Measurements from ENCODE around the gene SLC10A7.

Gene SLC10A7

DNA sequence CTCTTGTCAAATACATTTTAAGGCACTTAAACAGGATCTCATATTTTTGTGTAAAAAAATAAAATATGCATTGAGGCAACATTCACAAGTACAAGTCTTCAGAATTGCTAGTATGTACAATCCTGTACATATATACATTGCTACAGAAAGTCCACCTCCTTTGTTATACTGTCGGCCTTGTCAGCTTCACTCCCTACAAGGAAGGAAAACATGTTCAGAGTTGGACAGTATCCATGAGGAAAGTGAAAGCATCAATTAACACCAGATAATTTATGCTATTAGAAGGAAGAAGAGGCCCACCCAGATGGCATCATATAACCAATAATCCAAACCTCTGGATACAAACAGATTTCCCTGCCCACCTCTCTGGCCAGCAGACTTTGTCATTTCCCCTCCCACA, 265.4 kb downstream of the SLC10A7 start:
- Histone ChIP-seq H3K27ac (ENCODE audit: poor library complexity, severe bottlenecking) (no peak overlapping the region), H3K4me1 (ENCODE audit: insufficient read depth, poor library complexity, severe bottlenecking) (no peaks in the 10 kb centered on the region), H3K36me3 (ENCODE audit: low read depth) (no peaks in the 10 kb centered on the region; the same call in 1 of the 2 replicates), H3K9me3 (ENCODE audit: severe bottlenecking) (no peaks in the 10 kb centered on the region), H3K27me3 (ENCODE audit: insufficient read depth, poor library complexity, severe bottlenecking) (no peaks in the 10 kb centered on the region), H3K4me3 (ENCODE audit: severe bottlenecking) (no peak overlapping the region)
- DNase-seq (ENCODE audit: low spot score) (no peak), ATAC-seq (ENCODE audit: low read depth) (no peak)
- no peak for TF ChIP-seq CTCF (IDR thresholded peaks at IDR 0.05; ENCODE audit: poor library complexity, severe bottlenecking)

DNA sequence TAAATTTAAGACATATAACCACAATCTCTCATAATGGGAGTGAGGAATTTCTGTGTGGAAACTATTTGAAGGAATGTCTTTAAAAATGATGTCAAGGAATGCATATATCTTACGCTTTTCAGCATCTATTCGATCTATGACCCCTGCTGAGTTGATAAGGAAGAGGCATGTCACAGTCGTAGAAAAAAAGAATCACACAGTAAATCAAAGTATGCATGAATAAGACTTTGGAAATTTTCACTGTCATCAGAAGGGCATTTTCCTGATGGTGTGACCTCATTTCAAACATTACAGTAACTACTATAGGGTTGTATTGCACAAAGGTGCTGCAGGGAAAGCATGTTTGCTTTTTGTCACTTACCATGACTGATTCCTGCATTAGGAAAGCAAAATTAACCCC, 265.9 kb downstream of the SLC10A7 start:
- TF ChIP-seq CTCF (IDR thresholded peaks at IDR 0.05; ENCODE audit: poor library complexity, severe bottlenecking) = no peak
- ATAC-seq (ENCODE audit: low read depth) = no peak
- Histone ChIP-seq H3K36me3 (ENCODE audit: low read depth) (no peaks in the 10 kb centered on the region; the same call in 1 of the 2 replicates), H3K27me3 (ENCODE audit: insufficient read depth, poor library complexity, severe bottlenecking) (no peaks in the 10 kb centered on the region), H3K4me1 (ENCODE audit: insufficient read depth, poor library complexity, severe bottlenecking) (no peaks in the 10 kb centered on the region), H3K9me3 (ENCODE audit: severe bottlenecking) (no peaks in the 10 kb centered on the region), H3K4me3 (ENCODE audit: severe bottlenecking) (no peak overlapping the region), H3K27ac (ENCODE audit: poor library complexity, severe bottlenecking) (no peak overlapping the region)
- no peak for DNase-seq (ENCODE audit: low spot score)

DNA sequence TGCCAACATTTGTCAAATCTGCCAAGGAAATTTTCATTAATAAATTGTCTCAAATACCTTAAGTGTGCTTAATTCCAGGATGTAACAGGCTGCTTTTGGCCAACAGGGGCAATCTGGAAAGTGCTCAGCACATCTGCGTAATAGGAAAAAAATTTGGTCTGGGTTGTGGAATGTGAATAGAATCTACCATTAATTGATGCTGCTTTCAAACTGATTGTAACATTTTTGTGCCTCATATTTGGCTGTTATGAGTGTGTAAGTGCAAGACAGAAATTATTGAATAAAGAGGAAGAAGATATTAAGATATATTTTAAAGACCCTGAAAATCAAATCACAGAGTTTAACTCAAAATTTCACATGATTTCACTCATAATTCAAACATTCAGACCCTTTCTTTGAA, 266.3 kb downstream of the SLC10A7 start:
- ATAC-seq (ENCODE audit: low read depth) (no peak), DNase-seq (ENCODE audit: low spot score) (no peak)
- Histone ChIP-seq H3K4me1 (ENCODE audit: insufficient read depth, poor library complexity, severe bottlenecking) (no peaks in the 10 kb centered on the region), H3K27ac (ENCODE audit: poor library complexity, severe bottlenecking) (no peak overlapping the region), H3K4me3 (ENCODE audit: severe bottlenecking) (no peak overlapping the region), H3K36me3 (ENCODE audit: low read depth) (no peaks in the 10 kb centered on the region; the same call in 1 of the 2 replicates), H3K9me3 (ENCODE audit: severe bottlenecking) (no peaks in the 10 kb centered on the region), H3K27me3 (ENCODE audit: insufficient read depth, poor library complexity, severe bottlenecking) (no peaks in the 10 kb centered on the region)
- TF ChIP-seq CTCF (IDR thresholded peaks at IDR 0.05; ENCODE audit: poor library complexity, severe bottlenecking) = no peak

GRCh38 chr4:146252969-146253611, 268.6 kb downstream of the SLC10A7 start:
- Histone ChIP-seq H3K9me3 (ENCODE audit: severe bottlenecking) (no peaks in the 10 kb centered on the region), H3K36me3 (ENCODE audit: low read depth) (no peaks in the 10 kb centered on the region; the same call in 1 of the 2 replicates), H3K27me3 (ENCODE audit: insufficient read depth, poor library complexity, severe bottlenecking) (no peaks in the 10 kb centered on the region), H3K27ac (ENCODE audit: poor library complexity, severe bottlenecking) (no peak overlapping the region), H3K4me1 (ENCODE audit: insufficient read depth, poor library complexity, severe bottlenecking) (no peaks in the 10 kb centered on the region), H3K4me3 (ENCODE audit: severe bottlenecking) (no peak overlapping the region)
- ATAC-seq (ENCODE audit: low read depth) (no peak), DNase-seq (ENCODE audit: low spot score) (no peak)
- TF ChIP-seq CTCF (IDR thresholded peaks at IDR 0.05; ENCODE audit: poor library complexity, severe bottlenecking) = no peak

GRCh38 chr4:146247356-146247755, 274.4 kb downstream of the SLC10A7 start:
- no peaks in the 10 kb centered on the region for H3K4me1 ChIP-seq (ENCODE audit: insufficient read depth, poor library complexity, severe bottlenecking)
- ATAC-seq (ENCODE audit: low read depth) (no peak), DNase-seq (ENCODE audit: low spot score) (no peak)
- no peaks in the 10 kb centered on the region for H3K9me3 ChIP-seq (ENCODE audit: severe bottlenecking)
- H3K36me3 ChIP-seq (ENCODE audit: low read depth) = no peaks in the 10 kb centered on the region
- H3K4me3 ChIP-seq (ENCODE audit: severe bottlenecking) = no peak overlapping the region
- H3K27ac ChIP-seq (ENCODE audit: poor library complexity, severe bottlenecking) = no peak overlapping the region
- H3K27me3 ChIP-seq (ENCODE audit: insufficient read depth, poor library complexity, severe bottlenecking) = no peaks in the 10 kb centered on the region
- no peak for TF ChIP-seq CTCF (IDR thresholded peaks at IDR 0.05; ENCODE audit: poor library complexity, severe bottlenecking)

All from RWPE2 (cell line).